ENCODE data around the gene FBRSL1. TPM values are rescaled to one million over a fixed set of nuclear protein-coding genes. Genes with fewer than 3 reads are reported as not detected.

FBRSL1 gene
- polyA plus RNA-seq, 1 of the 3 experiments (the other 2 are of a cell fraction), result 5.5 TPM

GRCh38 chr12:132551641-132552031, 61.7 kb downstream of the FBRSL1 start:
- Histone ChIP-seq H2AFZ (ENCODE audit: low read depth) (no peak overlapping the region), H3K4me2 (no peak overlapping the region), H3K4me1 (ENCODE audit: control insufficient read depth in 1 of 2, insufficient read depth in 2 of 2, low read depth in 1 of 2, low read length in 1 of 2) (no peaks in the 10 kb centered on the region), H3K36me3 (replicated peaks in 1 of 2; ENCODE audit: control insufficient read depth in 1 of 2, insufficient read depth in 2 of 2, low read length in 1 of 2) (peaks cover 0 to 2% of the 10 kb centered on the region in 2 experiments), H3K27me3 (ENCODE audit: insufficient read depth) (no peaks in the 10 kb centered on the region), H3K27ac (ENCODE audit: low read depth in 2 of 2, low read length in 1 of 2) (no peak overlapping the region), H3F3A (replicated peaks; ENCODE audit: insufficient read depth) (no peaks in the 10 kb centered on the region), H4K20me1 (ENCODE audit: insufficient read depth) (no peaks in the 10 kb centered on the region), H3K9me2 (no peaks in the 10 kb centered on the region), H3K4me3 (ENCODE audit: low read depth in 2 of 2, low read length in 1 of 2) (no peak overlapping the region), H3K9me3 (no peaks in the 10 kb centered on the region), H3K79me2 (ENCODE audit: insufficient read depth) (no peaks in the 10 kb centered on the region), H3K9ac (no peak overlapping the region)
- TF ChIP-seq TAF1 (IDR thresholded peaks at IDR 0.05; ENCODE audit: borderline replicate concordance, low read depth, low read length), result no peak
- TF ChIP-seq RXRA (IDR thresholded peaks at IDR 0.05; ENCODE audit: borderline replicate concordance, low read depth), result no peak
- no peak for TF ChIP-seq IRF3 (IDR thresholded peaks at IDR 0.05; ENCODE audit: low read depth, low read length)
- no peak for TF ChIP-seq CHD2 (IDR thresholded peaks at IDR 0.05; ENCODE audit: low read length, partially characterized antibody)
- TF ChIP-seq NRF1 (IDR thresholded peaks at IDR 0.05; ENCODE audit: low read depth, low read length), result no peak
- no peak for TF ChIP-seq GABPA (IDR thresholded peaks at IDR 0.05; ENCODE audit: low read depth)
- TF ChIP-seq ELF1 (IDR thresholded peaks at IDR 0.05), result no peak
- no peak for TF ChIP-seq RAD21 (IDR thresholded peaks at IDR 0.05; ENCODE audit: low read length)
- no peak for TF ChIP-seq JUND (IDR thresholded peaks at IDR 0.05)
- no peak for TF ChIP-seq FOXJ3 (CRISPR knock-in tag; IDR thresholded peaks at IDR 0.05)
- TF ChIP-seq RFX5 (IDR thresholded peaks at IDR 0.05; ENCODE audit: low read length), result no peak
- no peak for TF ChIP-seq TCF12 (IDR thresholded peaks at IDR 0.05)
- TF ChIP-seq, protein P1, sequence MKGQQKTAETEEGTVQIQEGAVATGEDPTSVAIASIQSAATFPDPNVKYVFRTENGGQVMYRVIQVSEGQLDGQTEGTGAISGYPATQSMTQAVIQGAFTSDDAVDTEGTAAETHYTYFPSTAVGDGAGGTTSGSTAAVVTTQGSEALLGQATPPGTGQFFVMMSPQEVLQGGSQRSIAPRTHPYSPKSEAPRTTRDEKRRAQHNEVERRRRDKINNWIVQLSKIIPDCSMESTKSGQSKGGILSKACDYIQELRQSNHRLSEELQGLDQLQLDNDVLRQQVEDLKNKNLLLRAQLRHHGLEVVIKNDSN (IDR thresholded peaks at IDR 0.05; ENCODE audit: borderline replicate concordance, low read depth), result no peak
- TF ChIP-seq REST (IDR thresholded peaks at IDR 0.05; ENCODE audit: low read depth, low read length), result no peak
- TF ChIP-seq RCOR1 (IDR thresholded peaks at IDR 0.05; ENCODE audit: low read length), result no peak
- no peak for TF ChIP-seq CTCF (IDR thresholded peaks at IDR 0.05)
- 90% methylated on average over 11 of the region's 16 CpGs for WGBS (ENCODE audit: low lambda C conversion rate)
- ChIA-PET CTCF (no interaction called here), POLR2A (no interaction called here)
- no peak for DNase-seq

Measured in SK-N-SH (cell line).